Large intestine (tissue), 3 donors: ENCODE measurements around the gene CCL26. TPM values are rescaled to one million over a fixed set of nuclear protein-coding genes. Genes with fewer than 3 reads are reported as not detected.

Experiments used
- DNase-seq, 2 donors: peaks; one replicate each; pipeline versions ENCODE4 v3.0.0 to v3.0.0-alpha.2; 2013
- H3K27ac ChIP-seq: one replicate; pipeline ENCODE4 v1.5.1; 2013; ENCODE audit warnings: low read length
- H3K27me3 ChIP-seq: 2 replicates; pipeline ENCODE4 v1.6.1; 2013; ENCODE audit warnings: low read length; ENCODE audit not compliant: control insufficient read depth, insufficient read depth
- H3K36me3 ChIP-seq: 2 replicates; pipeline ENCODE4 v1.6.1; 2013; ENCODE audit warnings: low read length; ENCODE audit not compliant: control insufficient read depth, insufficient read depth
- H3K4me1 ChIP-seq: one replicate; pipeline ENCODE4 v1.6.1; 2013; ENCODE audit warnings: low read length; ENCODE audit not compliant: control insufficient read depth, insufficient read depth
- H3K4me3 ChIP-seq: one replicate; pipeline ENCODE4 v1.5.1; 2013; ENCODE audit warnings: low read length
- H3K9me3 ChIP-seq: one replicate; pipeline ENCODE4 v1.6.1; 2013; ENCODE audit warnings: mild to moderate bottlenecking, low read depth, low read length, moderate library complexity; ENCODE audit not compliant: control insufficient read depth
- WGBS: methylation state at CpG from one replicate; pipeline ENCODE4 v1.1.5; 2013; ENCODE audit warnings: low lambda C conversion rate; ENCODE audit not compliant: insufficient coverage; 5-methylcytosine and 5-hydroxymethylcytosine counted together
- polyA plus RNA-seq: library from polyadenylated mRNA; unstranded; fragments of 120-200 nt; gene quantifications from one replicate; pipeline ENCODE4 v1.2.1, GENCODE V29; 2013

CCL26 gene
- polyA plus RNA-seq, 1 donor, result 0.12 TPM

DNA sequence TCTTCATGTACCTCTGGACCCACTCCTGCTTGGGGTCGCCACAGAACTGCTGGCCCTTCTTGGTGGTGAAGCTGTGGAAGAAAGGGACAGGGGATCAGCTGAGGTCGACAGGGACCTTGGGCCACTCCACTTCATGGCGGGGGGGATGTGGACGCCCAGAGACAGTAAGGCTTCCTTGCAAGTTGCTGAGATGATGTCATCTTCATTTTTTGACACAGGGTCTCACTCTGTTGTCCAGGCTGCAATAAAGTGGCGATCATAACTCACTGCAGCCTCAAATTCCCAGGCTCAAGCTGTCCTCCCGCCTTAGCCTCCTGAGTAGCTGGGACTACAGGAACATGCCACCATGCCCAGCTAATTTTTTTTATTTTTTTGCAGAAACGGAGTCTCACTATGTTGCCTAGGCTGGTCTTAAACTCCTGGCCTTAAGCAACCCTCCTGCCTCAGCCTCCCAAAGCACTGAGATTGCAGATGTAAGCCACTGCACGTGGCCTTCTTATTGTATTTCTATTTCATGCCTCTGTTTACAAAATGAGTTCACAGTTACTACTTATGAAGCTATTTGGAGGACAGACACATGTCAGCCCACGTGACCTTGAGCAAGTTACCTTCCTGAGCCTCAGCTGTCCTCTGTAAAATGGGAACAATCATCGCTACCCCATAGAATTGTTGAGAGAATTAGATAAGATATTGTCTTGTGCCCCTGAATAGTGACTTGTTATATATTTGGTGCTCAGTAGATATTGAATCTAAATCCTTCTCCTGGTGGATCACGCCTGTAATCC, 40.1 kb upstream of the CCL26 start:
- Histone ChIP-seq H3K4me3 (no peak overlapping the region), H3K9me3 (peaks cover 4% of the 10 kb centered on the region), H3K27ac (no peak overlapping the region), H3K36me3 (no peaks in the 10 kb centered on the region), H3K4me1 (no peaks in the 10 kb centered on the region), H3K27me3 (no peaks in the 10 kb centered on the region)
- WGBS, result 80% methylated on average over 1 of the region's 11 CpGs
- DNase-seq, result no peak

GRCh38 chr7:75809396-75809795, 37.4 kb upstream of the CCL26 start:
- Histone ChIP-seq H3K27me3 (no peaks in the 10 kb centered on the region), H3K9me3 (peaks cover 4% of the 10 kb centered on the region), H3K27ac (no peak overlapping the region), H3K4me3 (no peak overlapping the region), H3K4me1 (no peaks in the 10 kb centered on the region), H3K36me3 (no peaks in the 10 kb centered on the region)
- DNase-seq, result no peak
- WGBS, result 100% methylated on average over 1 of the region's 6 CpGs

GRCh38 chr7:75808106-75808505, 36.1 kb upstream of the CCL26 start:
- H3K27ac ChIP-seq, result no peak overlapping the region
- WGBS, result 82% methylated on average over 2 of the region's 6 CpGs
- peaks cover 4% of the 10 kb centered on the region for H3K9me3 ChIP-seq
- no peak for DNase-seq
- H3K27me3 ChIP-seq, result no peaks in the 10 kb centered on the region
- no peaks in the 10 kb centered on the region for H3K4me1 ChIP-seq
- H3K4me3 ChIP-seq, result no peak overlapping the region
- no peaks in the 10 kb centered on the region for H3K36me3 ChIP-seq

GRCh38 chr7:75807452-75807851, 35.4 kb upstream of the CCL26 start:
- Histone ChIP-seq H3K36me3 (no peaks in the 10 kb centered on the region), H3K9me3 (peaks cover 4% of the 10 kb centered on the region), H3K27ac (no peak overlapping the region), H3K27me3 (no peaks in the 10 kb centered on the region), H3K4me1 (no peaks in the 10 kb centered on the region), H3K4me3 (no peak overlapping the region)
- no CpG with 5 or more reads among the region's 9 CpGs for WGBS
- no peak for DNase-seq

DNA sequence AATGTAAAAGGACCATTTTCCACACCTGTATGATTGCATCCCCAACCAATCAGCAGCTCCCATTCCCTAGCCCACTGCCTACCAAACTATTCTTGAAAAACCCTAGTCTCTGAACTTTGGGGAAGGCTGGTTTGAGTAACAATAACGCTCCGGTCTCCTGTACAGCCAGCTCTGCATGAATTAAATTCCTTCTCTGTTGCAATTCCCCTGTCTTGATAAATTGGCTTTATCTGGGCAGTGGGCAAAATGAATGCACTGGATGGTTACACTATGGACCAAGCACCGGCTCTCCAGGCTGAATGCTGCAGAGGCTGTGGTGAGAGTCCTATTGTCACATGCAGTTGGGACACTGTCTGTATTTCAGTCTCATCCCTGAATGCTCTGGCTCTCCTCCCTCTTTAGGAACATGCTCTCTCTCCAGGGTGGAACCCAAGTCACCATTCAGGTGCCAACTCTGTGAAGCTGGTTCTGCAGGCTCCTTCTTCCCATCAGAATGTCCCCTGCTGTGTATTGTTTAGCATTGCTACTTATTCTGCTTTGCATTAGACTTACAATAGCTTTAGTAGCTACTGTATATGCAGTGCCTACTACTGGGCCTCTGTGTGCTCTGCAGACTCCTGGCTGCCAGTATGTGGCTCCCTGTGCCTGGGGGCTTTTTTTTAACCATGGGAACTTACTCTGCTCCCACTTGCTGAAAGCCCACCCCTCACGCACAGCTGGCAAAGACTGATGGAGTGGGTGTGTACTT, 34.7 kb upstream of the CCL26 start:
- Histone ChIP-seq H3K36me3 (no peaks in the 10 kb centered on the region), H3K27ac (no peak overlapping the region), H3K4me3 (no peak overlapping the region), H3K27me3 (no peaks in the 10 kb centered on the region), H3K4me1 (no peaks in the 10 kb centered on the region), H3K9me3 (peaks cover 4% of the 10 kb centered on the region)
- no peak for DNase-seq
- no CpG with 5 or more reads among the region's 4 CpGs for WGBS

DNA sequence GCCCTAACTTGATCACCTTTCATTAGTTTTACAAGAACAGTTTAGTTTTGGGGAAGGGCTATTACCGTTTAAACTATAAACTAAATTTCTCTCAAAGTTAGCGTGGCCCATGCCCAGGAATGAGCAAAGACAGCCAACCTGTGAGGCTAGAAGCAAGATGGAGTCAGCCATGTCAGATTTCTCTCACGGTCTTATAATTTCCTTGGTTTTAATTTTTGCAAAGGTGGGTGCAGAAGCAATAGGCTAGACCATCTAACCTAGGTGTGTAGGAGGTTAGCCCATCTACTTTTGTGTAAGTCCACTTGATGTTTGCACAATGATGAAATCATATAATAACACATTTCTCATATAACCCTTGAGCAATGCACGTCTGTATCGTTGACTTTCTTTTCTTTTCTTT, 32.7 kb upstream of the CCL26 start:
- Histone ChIP-seq H3K4me3 (no peak overlapping the region), H3K4me1 (no peaks in the 10 kb centered on the region), H3K36me3 (no peaks in the 10 kb centered on the region), H3K27ac (no peak overlapping the region), H3K27me3 (no peaks in the 10 kb centered on the region), H3K9me3 (peaks cover 4% of the 10 kb centered on the region)
- no peak for DNase-seq
- WGBS, result 100% methylated on average over 2 of the region's 5 CpGs

DNA sequence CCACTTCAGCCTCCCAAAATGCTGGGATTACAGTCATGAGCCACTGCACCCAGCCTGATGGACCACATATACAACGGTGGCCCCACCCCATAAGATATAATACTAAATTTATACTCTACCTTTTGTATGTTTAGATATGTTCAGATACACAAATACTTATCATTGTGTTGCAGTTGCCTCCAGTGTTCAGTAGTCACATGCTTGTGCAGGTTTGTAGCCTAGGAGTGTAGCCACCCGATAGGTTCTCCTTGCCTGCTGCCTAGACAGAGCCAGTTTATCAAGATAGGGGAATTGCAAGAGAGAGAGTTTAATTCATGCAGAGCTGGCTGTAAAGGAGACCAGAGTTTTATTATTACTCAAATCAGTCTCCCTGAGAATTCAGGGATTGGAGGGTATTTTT, 32.0 kb upstream of the CCL26 start:
- H3K36me3 ChIP-seq, result no peaks in the 10 kb centered on the region
- H3K27ac ChIP-seq, result no peak overlapping the region
- H3K4me1 ChIP-seq, result no peaks in the 10 kb centered on the region
- no CpG with 5 or more reads among the region's 2 CpGs for WGBS
- H3K4me3 ChIP-seq, result no peak overlapping the region
- H3K9me3 ChIP-seq, result peaks cover 4% of the 10 kb centered on the region
- no peak for DNase-seq
- H3K27me3 ChIP-seq, result no peaks in the 10 kb centered on the region

- H3K9me3 ChIP-seq, result peaks cover 4% of the 10 kb centered on the region
- no peak overlapping the region for H3K27ac ChIP-seq
- no peak for DNase-seq
- WGBS, result 100% methylated on average over 3 of the region's 5 CpGs
- H3K27me3 ChIP-seq, result no peaks in the 10 kb centered on the region
- no peak overlapping the region for H3K4me3 ChIP-seq
- H3K36me3 ChIP-seq, result no peaks in the 10 kb centered on the region
- H3K4me1 ChIP-seq, result no peaks in the 10 kb centered on the region
Observed at GRCh38 chr7:75802552-75802821, 30.5 kb upstream of the CCL26 start.

DNA sequence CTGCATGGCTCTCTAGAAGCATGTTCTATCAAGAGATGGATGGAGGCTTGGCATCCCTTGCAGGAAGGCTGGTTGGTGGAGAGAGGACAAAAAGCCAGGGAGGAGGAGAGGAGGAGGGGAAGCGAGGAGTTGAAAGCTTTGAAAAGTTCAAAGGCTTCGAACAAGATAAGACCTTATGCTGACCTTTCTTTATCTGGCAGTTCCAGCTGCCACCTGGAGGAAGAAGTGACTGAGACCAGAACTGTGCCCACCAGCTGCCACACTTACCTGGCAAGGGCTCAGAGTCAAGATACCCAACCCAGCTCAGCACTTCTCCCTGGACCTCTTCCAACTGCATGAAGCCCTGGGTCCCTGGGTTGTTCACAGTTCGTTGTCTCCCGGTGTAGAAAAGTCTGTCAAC, 26.8 kb upstream of the CCL26 start:
- WGBS, result no CpG with 5 or more reads among the region's 4 CpGs
- DNase-seq, result no peak

GRCh38 chr7:75796420-75796819, 24.4 kb upstream of the CCL26 start:
- no peak for DNase-seq
- Histone ChIP-seq H3K4me3 (no peak overlapping the region), H3K36me3 (no peaks in the 10 kb centered on the region), H3K27me3 (no peaks in the 10 kb centered on the region), H3K27ac (no peak overlapping the region), H3K9me3 (no peaks in the 10 kb centered on the region), H3K4me1 (no peaks in the 10 kb centered on the region)
- WGBS, result no CpG with 5 or more reads among the region's 6 CpGs

More for the DNA sequence above, 26.8 kb upstream of the CCL26 start:
- Histone ChIP-seq H3K4me1 (no peaks in the 10 kb centered on the region), H3K9me3 (no peaks in the 10 kb centered on the region), H3K27me3 (no peaks in the 10 kb centered on the region), H3K36me3 (no peaks in the 10 kb centered on the region), H3K4me3 (no peak overlapping the region), H3K27ac (no peak overlapping the region)

DNA sequence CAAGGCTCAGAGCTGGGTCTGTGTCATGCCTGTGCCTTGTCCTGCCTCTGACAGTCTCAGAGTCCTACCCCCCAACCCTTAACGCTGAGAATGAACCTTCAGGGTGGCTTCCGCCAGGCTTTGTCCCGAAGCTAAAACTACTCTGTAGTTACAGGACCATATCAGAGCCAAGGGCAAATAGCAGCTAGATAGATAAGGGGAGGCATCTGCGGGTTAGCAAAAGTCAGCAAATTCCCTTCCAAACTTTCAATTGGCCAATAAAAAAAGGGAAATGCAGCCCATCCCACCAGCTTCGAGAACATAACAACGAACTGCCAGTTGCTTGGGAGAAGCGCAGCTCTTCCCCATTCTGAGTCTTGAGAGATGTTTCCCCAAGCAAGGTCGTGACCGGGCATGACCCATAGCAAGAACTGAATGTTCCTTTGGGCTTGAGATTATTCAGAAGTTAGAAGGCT, 23.8 kb upstream of the CCL26 start:
- H3K4me1 ChIP-seq, result no peaks in the 10 kb centered on the region
- H3K4me3 ChIP-seq, result no peak overlapping the region
- WGBS, result no CpG with 5 or more reads among the region's 9 CpGs
- no peaks in the 10 kb centered on the region for H3K9me3 ChIP-seq
- H3K36me3 ChIP-seq, result no peaks in the 10 kb centered on the region
- H3K27me3 ChIP-seq, result no peaks in the 10 kb centered on the region
- DNase-seq, result no peak
- no peak overlapping the region for H3K27ac ChIP-seq
